ENCODE data around the gene TAS2R10.

GRCh38 chr12:10867381-10867780 is 41.2 kb upstream of the TAS2R10 start:
- TF ChIP-seq CTCF (IDR thresholded peaks at IDR 0.05; ENCODE audit: poor library complexity, severe bottlenecking) (no peak), EZH2 (IDR thresholded peaks at IDR 0.05; ENCODE audit: borderline replicate concordance, insufficient read depth, low read length, poor library complexity, severe bottlenecking) (no peak), RAD21 (conservative IDR thresholded peaks at IDR 0.05) (no peak), REST (IDR thresholded peaks at IDR 0.05; ENCODE audit: borderline replicate concordance) (no peak), TAF1 (IDR thresholded peaks at IDR 0.05; ENCODE audit: low read depth) (no peak), POLR2AphosphoS5 (IDR thresholded peaks at IDR 0.05) (no peak), SMC3 (conservative IDR thresholded peaks at IDR 0.05; ENCODE audit: poor library complexity) (no peak), MXI1 (conservative IDR thresholded peaks at IDR 0.05; ENCODE audit: poor library complexity, severe bottlenecking) (no peak)

Measured in neural cell (in vitro differentiated cells).